ENCODE data around the gene LRSAM1.
"Not testable (repeated sequence)": the region's sequence is repeated elsewhere in the genome, so short reads cannot be mapped to it uniquely, and the experiment has no call there.

Gene LRSAM1

DNA sequence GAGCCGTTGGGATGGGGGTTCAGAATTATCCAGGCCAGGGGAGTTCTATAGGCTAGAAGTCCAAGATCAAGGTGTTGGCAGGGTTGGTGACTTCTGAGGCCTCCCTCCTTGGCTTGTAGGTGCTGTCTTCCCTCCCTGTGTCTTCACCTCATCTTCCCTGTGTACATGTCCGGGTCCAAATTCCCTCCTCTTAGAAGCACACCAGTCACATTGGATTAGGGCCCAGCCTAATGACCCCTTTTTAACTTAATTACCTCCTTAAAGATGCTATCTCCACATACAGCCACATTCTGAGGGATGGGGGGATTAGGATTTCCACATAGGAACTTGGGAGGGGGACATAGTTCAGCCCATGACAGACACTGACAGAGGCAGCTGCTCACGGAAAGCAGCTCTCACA lies 12.1 kb downstream of the LRSAM1 start:
- DNase-seq: no peak

DNA sequence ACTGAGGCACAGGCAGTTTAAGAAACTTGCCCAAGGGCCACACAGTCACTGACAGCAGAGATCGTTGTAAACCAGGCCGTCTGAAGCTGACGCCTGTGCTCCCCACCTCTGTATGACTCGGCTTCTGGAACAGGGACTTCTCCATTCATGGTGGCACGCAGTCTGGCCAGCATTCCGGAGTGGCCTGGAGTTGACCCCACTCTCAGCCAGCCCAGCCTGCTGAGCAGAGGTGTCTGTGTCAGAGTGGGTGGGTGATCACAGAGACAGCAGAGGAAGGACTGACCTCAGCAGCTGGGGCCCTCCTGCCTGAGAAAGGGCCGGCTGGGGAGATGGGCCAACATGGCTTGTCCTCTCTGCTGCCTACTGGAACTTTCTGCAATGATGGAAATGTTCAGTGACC lies 12.6 kb downstream of the LRSAM1 start:
- DNase-seq: no peak

DNA sequence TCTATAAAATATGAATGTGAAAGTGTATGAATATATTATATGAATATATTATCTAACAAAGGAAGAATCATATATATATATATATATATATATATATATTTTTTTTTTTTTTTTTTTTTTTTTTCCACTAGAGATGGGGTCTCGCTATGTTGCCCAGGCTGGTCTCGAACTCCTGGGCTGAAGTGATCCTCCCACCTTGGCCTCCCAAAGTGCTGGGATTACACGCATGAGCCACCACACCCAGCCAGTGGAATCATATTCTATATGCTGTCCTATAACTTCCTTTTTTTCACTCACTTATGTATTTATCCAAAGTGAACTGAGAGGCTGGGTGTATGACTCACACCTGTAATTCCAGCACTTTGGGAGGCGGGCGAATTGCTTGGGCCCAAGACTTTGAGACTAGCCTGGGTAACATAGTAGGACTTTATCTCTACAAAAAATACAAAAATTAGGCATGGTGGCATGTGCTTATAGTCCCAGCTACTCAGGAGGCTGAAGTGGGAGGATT lies 15.2 kb downstream of the LRSAM1 start:
- DNase-seq: not testable (repeated sequence)

DNA sequence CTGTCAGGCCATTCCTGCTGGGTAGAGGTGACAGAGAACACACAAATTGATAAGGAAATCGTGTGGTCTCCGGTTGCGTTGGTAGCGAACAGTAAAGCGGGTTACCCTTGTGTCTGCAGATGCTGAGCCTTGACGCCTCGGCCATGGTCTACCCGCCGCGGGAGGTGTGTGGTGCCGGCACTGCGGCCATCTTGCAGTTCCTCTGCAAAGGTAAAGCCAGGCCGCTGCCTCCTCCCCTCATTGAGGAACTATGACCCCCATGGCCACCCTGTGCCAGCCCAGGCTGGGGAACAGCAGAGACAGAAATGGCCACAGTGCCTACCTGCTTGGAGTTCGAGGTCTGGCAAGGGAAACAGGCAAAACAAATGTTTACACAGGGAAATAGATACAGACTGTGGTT lies 16.3 kb downstream of the LRSAM1 start:
- no peak for DNase-seq

DNA sequence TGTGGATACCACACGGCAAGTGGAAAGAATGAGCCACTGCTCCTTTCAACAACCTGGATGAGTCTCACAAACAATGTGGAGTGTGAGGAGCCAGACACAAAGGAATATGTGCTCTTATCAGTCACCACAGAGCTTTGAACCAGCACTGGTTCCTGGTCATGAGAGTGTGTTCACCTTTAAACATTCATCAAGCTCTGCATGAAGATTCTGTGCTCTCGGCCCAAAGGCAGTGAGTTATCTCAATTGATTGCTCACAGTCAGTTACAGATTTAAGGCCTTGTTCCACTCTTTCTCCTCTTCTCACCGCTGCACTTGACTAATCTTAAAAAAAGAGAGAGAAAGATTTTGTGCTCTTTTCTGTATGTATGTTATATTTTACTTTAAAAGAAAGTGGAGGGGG lies 19.4 kb downstream of the LRSAM1 start:
- no peak for DNase-seq

DNA sequence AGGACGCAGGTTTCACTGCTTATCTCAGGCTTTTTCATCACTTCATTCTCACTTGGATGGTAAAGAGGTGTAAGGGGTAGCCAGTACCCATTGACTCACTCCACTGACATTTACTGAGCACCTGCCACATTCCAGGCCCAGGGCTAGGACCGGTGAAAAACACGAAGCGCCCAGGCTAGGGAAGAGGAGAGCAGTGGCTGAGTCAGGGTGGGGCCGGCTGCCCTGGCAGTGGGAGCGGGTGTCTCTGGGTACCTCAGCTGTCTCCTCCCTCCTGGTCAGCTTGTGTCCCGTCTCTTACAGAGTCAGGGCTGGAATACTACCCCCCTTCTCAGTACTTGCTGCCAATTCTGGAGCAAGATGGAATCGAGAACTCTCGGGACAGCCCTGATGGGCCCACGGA lies 22.2 kb downstream of the LRSAM1 start:
- no peak for DNase-seq

DNA sequence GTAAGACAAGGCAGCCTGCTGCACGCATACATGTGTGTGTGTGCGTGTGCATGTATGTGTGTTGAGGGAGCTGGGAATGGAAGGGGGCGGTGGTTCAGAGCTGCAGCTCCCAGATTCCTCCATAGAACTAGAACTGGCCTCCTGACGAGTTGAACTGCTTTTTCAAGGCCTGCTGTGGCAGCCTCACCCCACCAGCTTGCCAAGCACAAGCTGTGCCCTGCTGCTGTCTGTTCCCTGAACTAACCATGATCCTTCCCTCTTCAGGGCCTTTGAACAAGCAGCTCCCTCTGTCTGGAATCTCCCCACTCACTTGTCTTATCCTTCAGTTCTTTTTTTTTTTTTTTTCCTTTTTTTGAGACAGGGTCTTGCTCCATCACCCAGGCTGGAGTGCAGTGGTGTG lies 22.6 kb downstream of the LRSAM1 start:
- DNase-seq: no peak

DNA sequence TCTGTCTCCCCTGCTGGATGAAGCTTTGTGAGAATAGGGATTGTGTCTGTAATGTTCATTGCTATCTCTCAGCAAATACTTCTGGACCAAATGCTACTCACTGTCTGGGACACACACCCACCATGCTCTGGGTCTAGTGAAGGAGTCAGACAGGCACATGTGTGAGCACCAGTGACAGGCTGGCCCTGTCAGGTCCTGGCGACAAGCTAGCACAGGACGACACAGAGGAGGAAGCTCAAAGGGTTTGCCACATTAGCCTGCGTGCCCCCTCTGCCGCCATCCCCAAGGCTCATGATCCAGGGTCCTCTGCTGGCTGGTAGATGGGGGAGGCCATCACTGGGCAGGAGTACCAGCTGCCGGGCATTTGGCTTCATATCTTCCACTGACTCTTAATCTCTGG lies 23.3 kb downstream of the LRSAM1 start:
- no peak for DNase-seq

DNA sequence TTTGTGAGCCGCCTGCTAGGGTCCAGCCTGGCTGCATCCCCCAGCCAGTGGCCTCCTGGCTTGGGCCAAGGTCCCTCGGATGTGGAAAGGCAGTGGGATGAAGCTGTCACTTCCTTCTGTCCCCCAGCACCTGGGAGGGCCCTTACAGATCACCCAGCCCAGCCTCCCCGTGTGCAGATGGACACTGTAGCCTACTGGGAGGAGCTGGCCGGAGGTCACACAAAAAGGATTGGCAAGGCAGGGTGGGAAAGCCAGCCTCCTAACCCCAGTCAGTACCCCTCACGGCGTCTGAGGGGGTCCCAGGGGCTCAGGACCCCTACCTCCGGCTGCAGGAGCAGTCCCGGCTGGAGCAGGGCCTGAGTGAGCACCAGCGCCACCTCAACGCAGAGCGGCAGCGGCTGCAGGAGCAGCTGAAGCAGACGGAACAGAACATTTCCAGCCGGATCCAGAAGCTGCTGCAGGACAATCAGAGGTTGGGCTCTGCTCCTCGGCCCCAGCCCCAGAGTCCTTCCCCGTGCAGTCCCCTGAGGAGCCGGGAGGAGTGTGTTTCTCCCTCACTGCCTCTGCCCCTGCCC lies 28.3 kb downstream of the LRSAM1 start:
- no peak for DNase-seq

DNA sequence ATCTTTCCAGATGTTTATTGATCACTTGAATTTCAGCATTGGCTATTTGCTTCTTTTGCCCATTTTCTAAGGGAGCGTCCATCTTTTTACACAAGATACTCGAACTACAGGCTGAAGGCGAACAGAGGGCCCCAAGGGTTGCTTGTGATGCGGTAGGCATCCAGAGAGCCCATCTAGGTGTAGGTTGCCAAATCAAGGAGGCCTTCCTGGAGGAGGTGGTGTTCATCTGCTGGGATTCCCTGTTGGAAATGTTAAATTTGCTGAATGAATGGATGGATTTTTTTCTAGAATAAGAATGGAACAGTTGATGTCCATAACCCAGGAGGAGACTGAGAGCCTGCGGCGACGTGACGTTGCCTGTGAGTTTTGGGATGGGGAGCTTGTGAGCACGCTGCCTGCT lies 31.4 kb downstream of the LRSAM1 start:
- no peak for DNase-seq

DNA sequence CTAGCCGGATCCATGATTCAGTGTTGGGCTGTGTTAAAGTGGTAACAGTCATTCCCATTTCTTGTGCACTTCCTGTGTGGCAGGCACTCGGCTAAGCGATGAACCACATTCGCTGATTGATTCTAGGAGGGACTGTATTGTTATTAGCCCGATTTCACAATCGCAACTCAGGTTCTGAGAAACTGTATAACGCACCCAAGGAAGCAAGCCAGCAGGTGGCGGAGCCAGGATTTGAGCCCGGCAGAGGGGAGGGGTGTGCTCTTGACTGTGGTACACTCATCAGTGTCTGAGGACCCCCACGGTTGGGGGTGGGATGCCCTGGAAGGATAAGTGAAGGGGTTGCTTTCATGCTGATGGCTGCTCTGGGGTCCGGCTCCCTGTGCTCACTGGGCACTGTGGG lies 34.7 kb downstream of the LRSAM1 start:
- no peak for DNase-seq

DNA sequence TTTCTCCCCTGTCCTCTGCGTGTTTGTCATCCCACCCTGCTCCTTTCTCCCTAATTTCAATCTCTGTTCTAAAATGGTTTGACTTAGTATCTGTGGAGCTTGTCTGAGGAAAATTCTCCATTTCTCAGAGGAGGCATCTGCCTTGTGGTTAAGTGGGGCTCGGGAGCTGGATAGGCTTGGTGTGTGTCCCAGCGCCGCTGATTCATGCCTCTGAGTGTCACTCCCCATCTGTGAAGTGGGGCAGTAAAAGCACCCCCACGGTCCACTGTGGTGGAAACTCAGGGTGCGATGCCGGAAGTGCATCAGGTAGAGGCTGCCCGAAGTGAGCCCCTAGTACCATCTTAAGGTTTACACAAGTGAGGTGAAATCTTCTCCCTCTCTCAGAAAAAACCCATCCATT lies 37.6 kb downstream of the LRSAM1 start:
- no peak for DNase-seq

DNA sequence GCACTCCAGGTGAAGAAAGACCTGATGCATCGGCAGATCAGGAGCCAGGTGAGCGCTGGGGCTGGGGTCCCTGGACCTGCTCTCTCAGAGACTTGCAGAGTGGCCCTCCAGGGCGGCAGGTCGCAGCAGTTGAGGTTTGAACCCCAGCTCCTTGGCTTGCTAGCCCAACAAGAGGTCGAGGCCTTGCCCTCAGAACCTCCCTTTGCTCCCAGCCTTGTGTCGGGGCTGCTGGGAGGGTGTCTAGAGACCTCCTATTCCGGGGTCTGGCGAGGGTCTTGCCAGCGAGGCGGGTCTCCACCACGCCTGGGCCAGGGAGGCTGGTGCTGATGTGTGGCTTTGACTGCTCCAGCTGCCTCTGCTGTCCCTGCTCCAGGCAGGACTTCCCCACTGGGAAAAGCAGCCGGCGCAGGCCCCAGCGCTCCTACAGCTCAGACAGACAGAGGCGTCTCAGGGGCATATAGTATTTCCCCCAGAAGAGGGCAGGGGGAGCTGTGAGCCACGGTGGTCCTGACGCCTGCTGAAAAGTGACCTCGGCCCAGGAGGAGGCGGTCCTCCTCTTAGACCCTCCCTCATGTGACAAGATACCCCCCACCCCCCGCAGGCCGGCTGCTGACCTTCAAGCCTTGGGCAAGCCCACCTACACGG lies 38.3 kb downstream of the LRSAM1 start:
- no peak for DNase-seq

DNA sequence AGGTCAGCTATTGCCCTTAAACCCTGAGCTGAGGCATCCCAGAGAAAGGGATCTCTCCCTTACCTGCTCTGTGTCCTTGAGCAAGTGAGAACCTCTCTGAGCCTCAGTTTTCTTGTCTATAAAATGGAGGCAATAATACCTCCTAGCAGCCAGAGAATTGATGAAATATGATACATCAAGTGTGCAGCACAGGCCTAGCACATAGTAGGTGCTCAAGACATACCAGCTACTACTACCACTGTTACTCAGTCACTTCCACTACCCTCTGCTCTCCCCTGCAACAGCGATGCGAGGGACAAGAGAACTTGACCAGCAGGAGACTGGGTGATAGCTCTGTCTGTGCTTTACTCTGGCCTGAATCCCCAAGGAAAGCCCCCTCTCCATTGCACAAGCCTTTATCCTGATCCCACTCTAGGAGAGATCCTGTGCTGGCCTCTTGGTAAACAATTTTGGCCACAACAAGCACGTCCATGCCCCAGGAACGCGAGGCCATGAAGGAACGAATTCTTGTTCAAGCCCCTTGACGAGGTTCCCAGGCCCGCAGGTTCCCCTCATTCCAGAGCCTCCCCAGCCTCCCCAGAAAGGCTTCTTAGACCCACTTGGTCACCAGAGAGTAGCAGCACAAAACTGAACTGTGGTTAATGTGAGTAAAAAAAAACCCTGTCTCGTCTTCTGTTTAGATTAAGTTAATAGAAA lies 39.4 kb downstream of the LRSAM1 start:
- no peak for DNase-seq

DNA sequence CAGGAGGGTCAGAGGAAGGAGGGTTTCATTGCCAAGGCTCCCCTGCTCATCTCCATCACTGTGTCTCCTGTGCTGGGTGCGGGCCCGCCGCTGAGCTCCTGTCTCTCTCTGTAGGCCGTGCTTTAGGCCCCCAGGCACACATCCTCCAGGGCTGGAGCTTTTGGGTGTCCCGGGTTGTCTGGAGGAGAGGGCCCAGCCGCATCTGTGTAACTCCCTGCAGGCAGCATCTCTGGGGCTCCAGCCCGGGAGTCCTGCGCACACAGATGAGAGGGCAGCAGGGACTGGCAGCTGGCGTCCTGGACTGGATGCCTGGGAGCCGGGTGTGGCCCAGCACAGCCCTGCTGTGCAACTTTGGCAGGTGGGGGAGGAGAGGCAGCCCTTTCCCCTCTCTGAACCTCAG lies 40.2 kb downstream of the LRSAM1 start:
- DNase-seq: no peak

DNA sequence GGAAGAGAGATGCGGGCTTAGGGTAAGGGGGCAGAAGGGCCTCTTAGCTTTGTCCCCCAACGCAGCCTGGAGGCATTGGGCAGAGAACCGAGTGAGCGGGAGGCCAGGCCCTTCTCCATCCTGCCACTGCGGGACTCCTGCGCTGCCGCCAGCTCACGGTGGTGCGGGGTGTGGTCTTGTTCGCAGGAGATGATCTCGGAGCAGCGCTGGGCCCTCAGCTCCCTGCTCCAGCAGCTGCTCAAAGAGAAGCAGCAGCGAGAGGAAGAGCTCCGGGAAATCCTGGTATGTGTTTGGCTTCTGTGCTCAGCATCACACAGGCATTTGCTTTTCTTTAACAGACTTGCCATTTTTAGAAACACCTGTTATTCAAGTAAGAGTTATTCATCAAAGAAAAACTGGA lies 41.3 kb downstream of the LRSAM1 start:
- DNase-seq: no peak

DNA sequence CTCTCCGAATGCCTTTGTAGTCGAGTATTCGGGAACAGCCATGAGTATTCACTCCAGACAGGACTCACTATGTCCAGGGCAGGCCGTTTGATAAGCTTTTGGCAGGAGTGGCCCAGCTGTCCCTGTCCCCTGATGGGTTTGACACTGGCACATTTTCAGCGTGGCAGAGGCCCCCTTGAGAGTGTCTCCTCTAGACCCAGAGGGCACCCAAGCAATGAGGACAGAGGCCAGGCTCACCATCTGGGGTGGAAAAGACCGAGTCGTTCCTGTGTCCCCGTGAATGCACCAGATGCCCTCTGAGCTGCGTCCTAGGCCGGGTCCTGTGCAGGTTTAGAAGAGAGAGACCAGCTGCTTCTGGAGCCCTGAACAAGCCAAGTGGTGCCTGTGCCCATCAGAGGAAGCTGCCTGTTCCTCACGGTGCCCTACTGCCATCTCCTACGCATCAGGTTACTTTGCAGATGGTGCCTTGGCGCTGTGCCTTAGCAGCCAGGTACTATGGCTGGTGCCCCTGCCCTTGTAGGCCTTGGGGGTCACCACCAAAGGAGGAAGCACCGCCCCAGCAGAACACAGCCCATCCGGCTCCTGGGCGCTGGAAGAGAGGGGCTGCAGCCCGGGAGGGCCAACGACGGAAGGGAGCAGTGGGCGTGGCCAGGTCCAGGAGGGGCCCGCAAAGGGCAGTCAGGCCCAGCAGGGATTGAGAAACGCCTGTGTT lies 42.4 kb downstream of the LRSAM1 start:
- no peak for DNase-seq

DNA sequence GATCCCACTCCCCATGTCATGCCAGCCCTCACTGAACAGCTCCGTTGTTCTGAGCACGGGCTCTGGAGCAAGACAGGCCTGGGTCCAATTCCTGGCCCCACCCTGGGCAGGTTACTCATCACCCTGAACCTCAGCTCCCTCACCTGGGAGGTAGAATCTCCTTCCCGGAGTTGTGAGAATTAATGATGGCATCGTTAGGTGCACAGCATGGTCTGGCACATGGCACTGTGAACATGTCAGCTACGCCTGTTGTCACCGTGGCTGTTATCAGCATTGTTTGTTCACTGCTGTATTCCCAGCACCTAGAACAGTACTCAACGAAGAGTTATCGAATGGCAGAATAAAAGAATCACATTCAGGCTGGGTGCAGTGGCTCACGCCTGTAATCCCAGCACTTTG lies 43.0 kb downstream of the LRSAM1 start:
- DNase-seq: no peak

DNA sequence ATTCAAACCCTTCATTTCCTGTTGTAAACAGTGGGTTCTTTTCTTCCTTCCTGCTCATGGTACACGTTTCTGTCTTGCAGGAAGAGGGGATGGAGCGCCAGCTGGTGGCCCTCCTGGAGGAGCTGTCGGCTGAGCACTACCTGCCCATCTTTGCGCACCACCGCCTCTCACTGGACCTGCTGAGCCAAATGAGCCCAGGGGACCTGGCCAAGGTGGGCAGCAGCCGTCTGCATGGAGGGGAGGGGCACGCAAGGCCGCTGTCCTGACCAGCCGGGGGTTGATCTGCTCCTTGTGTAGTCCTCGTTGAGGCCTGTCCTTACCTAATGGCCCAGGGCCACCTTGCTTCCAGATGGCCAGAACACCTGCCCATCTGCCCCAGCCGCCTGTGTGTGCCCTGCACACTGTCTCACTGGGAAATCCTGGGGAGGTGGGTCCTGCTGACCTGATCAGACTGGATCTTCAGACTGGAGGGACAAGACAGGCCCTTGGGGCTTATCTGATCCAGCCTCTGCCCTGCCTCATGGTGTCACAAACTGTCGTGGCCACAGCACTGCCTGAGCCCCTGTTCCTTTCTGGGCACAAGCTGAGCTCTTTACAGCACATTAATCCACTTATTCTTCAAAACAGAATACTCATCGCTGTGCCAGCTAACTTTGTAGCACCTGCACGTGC lies 44.7 kb downstream of the LRSAM1 start:
- DNase-seq: peak; percentile 27

DNA sequence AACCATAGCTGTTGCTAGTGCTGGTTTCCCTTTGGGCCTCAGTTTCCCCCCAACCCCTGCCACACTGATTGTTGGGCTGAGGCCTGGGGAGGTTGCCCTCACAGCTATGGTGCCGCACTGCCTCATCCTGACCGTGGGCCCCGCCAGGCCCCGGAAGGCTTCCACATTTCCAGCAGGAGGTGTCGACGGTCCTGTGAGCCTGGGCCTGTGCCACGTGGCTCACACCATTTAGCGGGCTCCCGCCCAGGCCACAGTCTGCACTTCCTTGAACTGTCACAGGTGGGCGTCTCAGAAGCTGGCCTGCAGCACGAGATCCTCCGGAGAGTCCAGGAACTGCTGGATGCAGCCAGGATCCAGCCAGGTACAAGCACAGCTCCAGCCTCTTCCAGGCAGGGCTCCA lies 45.7 kb downstream of the LRSAM1 start:
- DNase-seq: no peak

DNA sequence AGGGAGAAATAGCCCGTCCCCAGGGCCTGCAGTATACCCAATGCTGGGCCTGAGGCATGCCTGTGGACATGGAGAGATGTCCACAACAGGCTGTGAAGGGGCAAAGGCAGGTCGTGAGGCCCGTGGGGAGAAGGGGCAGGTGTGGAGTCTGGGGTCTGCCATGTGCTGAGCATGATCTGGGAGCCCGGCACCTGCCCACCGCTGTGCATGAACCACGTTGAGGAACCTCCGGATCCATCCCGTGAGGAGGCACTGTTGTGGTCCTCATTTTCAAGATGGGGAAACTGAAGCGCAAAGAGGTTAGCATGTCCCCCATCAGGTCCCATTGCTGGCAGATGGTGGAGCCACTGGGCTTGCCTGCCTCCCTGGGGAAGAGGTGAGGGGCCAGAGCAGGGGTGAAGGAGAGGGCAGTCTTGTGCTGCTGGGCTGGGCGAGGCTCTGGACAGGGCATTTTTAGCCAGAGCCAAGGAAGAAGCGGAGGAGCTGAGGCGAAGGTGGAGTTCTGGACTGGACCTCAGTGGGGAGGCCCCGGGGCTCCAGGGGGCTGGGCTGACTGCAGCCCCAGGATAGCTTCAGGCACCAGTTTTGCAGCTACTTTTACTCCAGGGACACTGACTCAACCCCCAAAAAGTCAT lies 46.5 kb downstream of the LRSAM1 start:
- DNase-seq: no peak

DNA sequence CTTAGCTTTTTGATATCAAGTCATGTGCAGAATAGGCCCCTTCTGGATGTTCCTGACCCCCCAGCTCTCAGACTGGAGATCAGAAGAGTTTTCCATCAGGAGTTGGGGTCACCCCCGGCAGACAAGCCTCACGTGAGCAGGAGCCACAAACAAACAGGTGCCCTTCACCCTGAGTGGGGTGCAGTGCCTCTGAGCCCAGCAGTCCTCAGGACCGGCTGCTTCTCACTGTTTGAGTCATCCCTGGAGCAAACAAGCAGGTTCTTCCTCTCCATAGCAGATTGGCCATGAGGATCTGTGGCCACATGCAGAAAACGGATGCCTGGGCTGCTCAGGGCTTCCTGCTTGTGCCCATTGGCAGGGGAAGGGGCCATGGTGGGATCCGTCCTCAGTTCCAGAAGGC lies 47.0 kb downstream of the LRSAM1 start:
- peak; percentile 20 for DNase-seq

DNA sequence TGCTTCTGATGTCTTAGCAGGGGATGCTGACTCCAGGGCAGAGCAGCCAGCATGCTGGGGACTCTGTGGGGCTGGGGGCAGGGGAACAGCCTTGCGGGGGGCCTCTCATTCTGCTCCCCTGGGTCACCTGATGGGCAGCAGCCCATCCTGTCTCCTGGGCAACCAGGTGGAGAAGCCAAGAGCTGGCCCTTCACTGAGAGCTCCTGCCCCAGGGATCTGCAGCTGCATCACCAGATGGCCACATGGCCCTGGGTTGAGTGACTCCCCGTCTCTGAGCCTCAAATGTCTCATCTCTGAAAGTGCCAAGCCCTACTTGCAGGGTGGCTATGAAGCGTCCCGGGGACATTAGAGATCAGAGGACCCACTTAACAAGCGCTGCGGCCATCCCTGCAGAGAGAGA lies 49.1 kb downstream of the LRSAM1 start:
- DNase-seq: no peak
